Mammary epithelial cell (primary cell): ENCODE measurements around the gene VAPA.

ENCODE experiments used
- EZH2 ChIP-seq: IDR thresholded peaks from 2 replicates; pipeline ENCODE4 v1.6.1; 2012; ENCODE audit warnings: low read length, inconsistent platforms, borderline replicate concordance
- TF ChIP-seq, protein P1 (sequence below), 2 donors: IDR thresholded peaks in 1 of 2; conservative IDR thresholded peaks in 1 of 2; 2 replicates each; pipeline ENCODE4 v1.5.1; 2011 to 2012; ENCODE audit warnings: inconsistent platforms in 2 of 2, low read length in 2 of 2, mild to moderate bottlenecking in 2 of 2, control low read depth in 1 of 2, low read depth in 1 of 2; ENCODE audit not compliant: insufficient read depth in 1 of 2; ENCODE audit errors: extremely low read depth in 1 of 2

DNA sequence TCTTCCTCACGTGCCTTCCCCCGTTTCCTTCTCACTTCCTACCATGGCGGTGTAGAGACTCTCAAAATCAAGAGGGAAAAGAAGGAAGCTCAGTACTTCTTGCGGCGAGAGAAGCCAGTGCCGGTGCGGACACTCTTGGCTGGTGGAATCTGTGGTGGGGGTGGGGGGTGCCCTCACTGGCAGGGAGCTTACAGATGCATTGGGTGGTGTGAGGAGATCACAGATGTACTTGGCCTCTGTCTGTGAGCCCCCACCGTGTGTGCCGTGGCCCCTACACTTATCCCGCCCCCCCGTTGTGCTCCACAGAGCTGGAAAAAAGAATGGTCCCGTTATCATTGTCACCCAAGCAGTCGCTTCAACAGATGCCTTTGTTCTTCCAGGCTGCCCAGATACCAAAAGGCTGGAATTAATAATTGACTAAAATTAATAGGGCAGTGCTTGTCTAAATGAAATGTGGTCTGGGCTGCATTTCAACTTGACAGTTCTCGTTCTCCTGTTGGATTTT, 79.8 kb downstream of the VAPA start:
- TF ChIP-seq, protein P1, sequence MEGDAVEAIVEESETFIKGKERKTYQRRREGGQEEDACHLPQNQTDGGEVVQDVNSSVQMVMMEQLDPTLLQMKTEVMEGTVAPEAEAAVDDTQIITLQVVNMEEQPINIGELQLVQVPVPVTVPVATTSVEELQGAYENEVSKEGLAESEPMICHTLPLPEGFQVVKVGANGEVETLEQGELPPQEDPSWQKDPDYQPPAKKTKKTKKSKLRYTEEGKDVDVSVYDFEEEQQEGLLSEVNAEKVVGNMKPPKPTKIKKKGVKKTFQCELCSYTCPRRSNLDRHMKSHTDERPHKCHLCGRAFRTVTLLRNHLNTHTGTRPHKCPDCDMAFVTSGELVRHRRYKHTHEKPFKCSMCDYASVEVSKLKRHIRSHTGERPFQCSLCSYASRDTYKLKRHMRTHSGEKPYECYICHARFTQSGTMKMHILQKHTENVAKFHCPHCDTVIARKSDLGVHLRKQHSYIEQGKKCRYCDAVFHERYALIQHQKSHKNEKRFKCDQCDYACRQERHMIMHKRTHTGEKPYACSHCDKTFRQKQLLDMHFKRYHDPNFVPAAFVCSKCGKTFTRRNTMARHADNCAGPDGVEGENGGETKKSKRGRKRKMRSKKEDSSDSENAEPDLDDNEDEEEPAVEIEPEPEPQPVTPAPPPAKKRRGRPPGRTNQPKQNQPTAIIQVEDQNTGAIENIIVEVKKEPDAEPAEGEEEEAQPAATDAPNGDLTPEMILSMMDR (conservative IDR thresholded peaks at IDR 0.05 in 1 of 2, IDR thresholded peaks at IDR 0.05 in 1 of 2; ENCODE audit: extremely low read depth in 1 of 2, insufficient read depth in 1 of 2, low read depth in 1 of 2, low read length in 2 of 2): no peak
- TF ChIP-seq EZH2: no peak
